ENCODE measurements around the gene MTHFR.

MTHFR gene

DNA sequence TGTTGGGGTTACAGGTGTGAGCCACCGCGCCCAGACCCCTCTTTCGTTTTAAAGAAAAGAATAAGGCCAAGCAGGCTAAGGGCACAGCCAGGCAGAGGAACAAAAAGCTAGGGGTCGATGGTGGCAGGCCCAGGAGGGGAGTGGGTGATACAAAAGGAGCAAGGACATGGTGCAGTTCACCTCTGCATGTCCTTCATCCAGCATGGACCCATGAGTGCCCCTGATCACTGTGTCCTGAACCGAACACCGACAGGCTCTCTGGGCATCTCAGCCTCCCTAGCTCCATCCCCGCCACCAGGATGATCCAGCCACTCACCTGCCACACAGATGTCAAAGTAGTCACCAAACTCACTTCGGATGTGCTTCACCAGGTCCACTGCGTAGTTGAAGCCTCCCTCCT is 5.9 kb downstream of the MTHFR start:
- TF ChIP-seq EP300 (IDR thresholded peaks at IDR 0.05; ENCODE audit: borderline replicate concordance) (no peak), CEBPB (IDR thresholded peaks at IDR 0.05) (no peak), YY1 (IDR thresholded peaks at IDR 0.05; ENCODE audit: low read depth) (no peak)

DNA sequence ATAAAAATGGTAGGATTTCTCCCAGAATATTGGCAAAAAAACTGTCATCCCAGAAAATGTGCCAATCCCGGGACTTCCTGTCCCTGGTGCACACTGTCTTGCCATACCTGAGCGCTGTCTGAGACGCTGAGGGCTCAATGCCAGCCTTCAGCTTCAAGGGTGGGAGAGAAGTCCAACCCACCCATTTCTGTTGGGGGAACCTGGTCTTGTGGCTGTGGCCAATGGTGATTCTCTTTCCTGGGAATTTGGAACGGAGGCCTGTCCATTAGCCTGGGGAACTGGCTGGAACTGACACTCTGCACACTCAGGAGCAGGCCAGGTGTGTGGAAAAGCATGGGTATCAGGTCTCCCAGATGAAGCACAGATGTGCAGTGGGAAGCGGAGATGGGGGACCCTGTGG is 6.7 kb downstream of the MTHFR start:
- TF ChIP-seq EGR1 (IDR thresholded peaks at IDR 0.05) (no peak), CEBPB (IDR thresholded peaks at IDR 0.05) (no peak), NFIC (IDR thresholded peaks at IDR 0.05) (no peak), TAF1 (IDR thresholded peaks at IDR 0.05; ENCODE audit: low read depth) (no peak), YY1 (IDR thresholded peaks at IDR 0.05; ENCODE audit: low read depth) (no peak), EP300 (IDR thresholded peaks at IDR 0.05; ENCODE audit: borderline replicate concordance) (no peak), FOXM1 (IDR thresholded peaks at IDR 0.05; ENCODE audit: borderline replicate concordance, low read depth) (no peak), ZBTB7A (IDR thresholded peaks at IDR 0.05; ENCODE audit: low read depth) (no peak), RAD21 (IDR thresholded peaks at IDR 0.05; ENCODE audit: low read depth) (no peak)
- TF ChIP-seq, protein P1, sequence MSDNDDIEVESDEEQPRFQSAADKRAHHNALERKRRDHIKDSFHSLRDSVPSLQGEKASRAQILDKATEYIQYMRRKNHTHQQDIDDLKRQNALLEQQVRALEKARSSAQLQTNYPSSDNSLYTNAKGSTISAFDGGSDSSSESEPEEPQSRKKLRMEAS (IDR thresholded peaks at IDR 0.05), result no peak
- TF ChIP-seq, protein P2, sequence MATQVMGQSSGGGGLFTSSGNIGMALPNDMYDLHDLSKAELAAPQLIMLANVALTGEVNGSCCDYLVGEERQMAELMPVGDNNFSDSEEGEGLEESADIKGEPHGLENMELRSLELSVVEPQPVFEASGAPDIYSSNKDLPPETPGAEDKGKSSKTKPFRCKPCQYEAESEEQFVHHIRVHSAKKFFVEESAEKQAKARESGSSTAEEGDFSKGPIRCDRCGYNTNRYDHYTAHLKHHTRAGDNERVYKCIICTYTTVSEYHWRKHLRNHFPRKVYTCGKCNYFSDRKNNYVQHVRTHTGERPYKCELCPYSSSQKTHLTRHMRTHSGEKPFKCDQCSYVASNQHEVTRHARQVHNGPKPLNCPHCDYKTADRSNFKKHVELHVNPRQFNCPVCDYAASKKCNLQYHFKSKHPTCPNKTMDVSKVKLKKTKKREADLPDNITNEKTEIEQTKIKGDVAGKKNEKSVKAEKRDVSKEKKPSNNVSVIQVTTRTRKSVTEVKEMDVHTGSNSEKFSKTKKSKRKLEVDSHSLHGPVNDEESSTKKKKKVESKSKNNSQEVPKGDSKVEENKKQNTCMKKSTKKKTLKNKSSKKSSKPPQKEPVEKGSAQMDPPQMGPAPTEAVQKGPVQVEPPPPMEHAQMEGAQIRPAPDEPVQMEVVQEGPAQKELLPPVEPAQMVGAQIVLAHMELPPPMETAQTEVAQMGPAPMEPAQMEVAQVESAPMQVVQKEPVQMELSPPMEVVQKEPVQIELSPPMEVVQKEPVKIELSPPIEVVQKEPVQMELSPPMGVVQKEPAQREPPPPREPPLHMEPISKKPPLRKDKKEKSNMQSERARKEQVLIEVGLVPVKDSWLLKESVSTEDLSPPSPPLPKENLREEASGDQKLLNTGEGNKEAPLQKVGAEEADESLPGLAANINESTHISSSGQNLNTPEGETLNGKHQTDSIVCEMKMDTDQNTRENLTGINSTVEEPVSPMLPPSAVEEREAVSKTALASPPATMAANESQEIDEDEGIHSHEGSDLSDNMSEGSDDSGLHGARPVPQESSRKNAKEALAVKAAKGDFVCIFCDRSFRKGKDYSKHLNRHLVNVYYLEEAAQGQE (IDR thresholded peaks at IDR 0.05; ENCODE audit: low read depth), result no peak
- TF ChIP-seq, protein P3, sequence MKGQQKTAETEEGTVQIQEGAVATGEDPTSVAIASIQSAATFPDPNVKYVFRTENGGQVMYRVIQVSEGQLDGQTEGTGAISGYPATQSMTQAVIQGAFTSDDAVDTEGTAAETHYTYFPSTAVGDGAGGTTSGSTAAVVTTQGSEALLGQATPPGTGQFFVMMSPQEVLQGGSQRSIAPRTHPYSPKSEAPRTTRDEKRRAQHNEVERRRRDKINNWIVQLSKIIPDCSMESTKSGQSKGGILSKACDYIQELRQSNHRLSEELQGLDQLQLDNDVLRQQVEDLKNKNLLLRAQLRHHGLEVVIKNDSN (IDR thresholded peaks at IDR 0.05), result no peak

DNA sequence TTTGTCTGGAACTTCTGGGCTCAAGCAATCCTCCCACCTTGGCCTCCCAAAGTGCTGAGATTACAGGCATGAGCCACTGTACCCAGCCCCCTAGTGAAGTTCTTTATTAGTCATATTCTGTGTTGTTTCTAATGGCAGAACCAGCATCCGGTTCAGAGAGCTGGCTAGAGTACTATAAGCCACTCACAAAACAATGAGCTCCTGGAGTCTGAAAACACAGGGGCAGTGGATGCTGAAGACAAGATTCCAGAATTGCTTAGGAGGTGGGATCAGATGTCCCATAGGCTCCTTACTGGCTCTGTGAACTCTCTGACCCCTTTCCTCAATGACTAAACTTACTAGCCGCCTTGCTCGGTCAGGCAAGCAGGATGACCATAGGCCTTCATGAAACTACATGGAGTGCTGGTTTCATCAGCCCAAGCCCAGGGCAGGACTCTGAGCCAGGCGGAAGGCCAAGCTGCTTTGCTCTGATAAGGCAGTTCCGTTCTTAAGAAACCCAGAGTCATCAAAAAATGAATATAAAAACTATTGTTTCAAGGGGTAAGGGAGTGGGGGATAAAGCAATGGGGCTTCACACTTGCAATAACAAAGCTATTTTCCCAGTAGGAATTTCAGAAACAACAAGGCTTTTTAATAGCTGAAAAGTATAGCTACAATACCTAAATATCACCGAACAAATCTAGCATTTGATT is 8.1 kb downstream of the MTHFR start:
- TF ChIP-seq TAF1 (IDR thresholded peaks at IDR 0.05; ENCODE audit: low read depth) (no peak), EGR1 (IDR thresholded peaks at IDR 0.05) (no peak), CEBPB (IDR thresholded peaks at IDR 0.05) (no peak), NFIC (IDR thresholded peaks at IDR 0.05) (no peak), ZBTB7A (IDR thresholded peaks at IDR 0.05; ENCODE audit: low read depth) (no peak), YY1 (IDR thresholded peaks at IDR 0.05; ENCODE audit: low read depth) (no peak), TCF12 (IDR thresholded peaks at IDR 0.05; ENCODE audit: low read depth) (no peak), CREB1 (IDR thresholded peaks at IDR 0.05; ENCODE audit: low read depth) (no peak), EP300 (IDR thresholded peaks at IDR 0.05; ENCODE audit: borderline replicate concordance) (no peak), FOXM1 (IDR thresholded peaks at IDR 0.05; ENCODE audit: borderline replicate concordance, low read depth) (no peak), TEAD4 (IDR thresholded peaks at IDR 0.05) (no peak), RAD21 (IDR thresholded peaks at IDR 0.05; ENCODE audit: low read depth) (no peak)
- TF ChIP-seq, protein P1 (IDR thresholded peaks at IDR 0.05), result no peak
- TF ChIP-seq, protein P2 (IDR thresholded peaks at IDR 0.05; ENCODE audit: low read depth), result no peak
- TF ChIP-seq, protein P3 (IDR thresholded peaks at IDR 0.05), result no peak

DNA sequence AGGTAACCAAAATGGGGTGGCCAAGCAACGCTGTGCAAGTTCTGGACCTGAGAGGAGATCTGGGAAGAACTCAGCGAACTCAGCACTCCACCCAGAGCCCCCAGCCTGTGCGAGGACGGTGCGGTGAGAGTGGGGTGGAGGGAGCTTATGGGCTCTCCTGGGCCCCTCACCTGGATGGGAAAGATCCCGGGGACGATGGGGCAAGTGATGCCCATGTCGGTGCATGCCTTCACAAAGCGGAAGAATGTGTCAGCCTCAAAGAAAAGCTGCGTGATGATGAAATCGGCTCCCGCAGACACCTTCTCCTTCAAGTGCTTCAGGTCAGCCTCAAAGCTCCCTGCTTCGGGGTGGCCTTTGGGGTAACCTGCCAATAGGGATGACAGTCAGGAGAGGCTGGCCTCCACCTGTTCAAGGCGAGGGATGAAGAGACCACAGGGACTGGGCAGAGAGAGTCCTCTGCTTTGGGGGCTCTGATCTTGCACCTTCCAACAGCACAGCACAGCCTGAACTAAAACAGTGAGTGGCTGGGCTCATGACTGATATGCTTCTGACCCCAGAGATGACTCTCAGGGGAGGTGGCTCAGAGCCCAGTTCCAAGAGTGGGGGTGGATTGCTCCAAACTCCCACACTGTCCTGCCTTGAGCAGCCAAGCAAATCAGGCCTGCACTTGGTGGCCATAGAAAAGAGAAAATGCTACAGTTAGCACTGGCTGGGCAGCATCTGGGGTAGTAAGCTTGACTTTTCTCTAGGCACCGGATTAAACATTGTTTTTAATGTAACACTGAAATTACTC is 9.5 kb downstream of the MTHFR start:
- TF ChIP-seq, protein P3 (IDR thresholded peaks at IDR 0.05), result no peak
- TF ChIP-seq EGR1 (IDR thresholded peaks at IDR 0.05) (peak; percentile 67), FOXM1 (IDR thresholded peaks at IDR 0.05; ENCODE audit: borderline replicate concordance, low read depth) (no peak)

DNA sequence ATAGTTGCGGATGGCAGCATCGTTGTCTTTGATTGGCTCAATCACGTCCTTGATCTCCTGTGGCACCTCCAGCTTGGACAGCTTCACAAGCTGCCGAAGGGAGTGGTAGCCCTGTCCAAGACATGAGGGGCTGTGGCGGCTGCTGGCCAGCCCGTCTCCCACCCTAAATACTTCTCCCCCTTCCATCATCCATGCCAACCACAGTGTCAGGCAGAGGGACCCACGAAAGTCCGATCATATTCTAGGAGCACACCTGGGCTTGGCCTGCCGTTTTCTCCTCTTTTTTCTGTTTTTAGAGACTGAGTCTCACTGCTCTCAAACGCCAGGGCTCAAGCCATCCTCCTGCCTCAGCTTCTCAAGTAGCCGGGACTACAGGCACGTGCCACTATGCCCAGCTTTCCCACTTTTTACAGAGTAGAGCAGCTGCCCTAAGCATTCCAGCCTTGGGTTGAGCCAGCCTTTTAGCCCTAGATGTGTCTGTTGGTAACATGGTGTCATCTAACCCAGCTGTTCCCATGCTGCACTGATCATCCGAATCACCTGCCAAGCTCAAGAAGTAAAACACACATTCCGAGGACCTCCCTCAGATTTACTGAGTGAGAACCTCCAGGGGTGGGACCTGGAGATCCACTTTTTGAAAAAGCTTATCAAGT is 10.4 kb downstream of the MTHFR start:
- no peak for TF ChIP-seq YY1 (IDR thresholded peaks at IDR 0.05; ENCODE audit: low read depth)
- no peak for TF ChIP-seq CEBPB (IDR thresholded peaks at IDR 0.05)
- no peak for TF ChIP-seq EGR1 (IDR thresholded peaks at IDR 0.05)
- TF ChIP-seq TEAD4 (IDR thresholded peaks at IDR 0.05), result no peak
